DMS 273 (cell line): Measurements from ENCODE around the gene PZP.
"Not testable (repeated sequence)": the region's sequence is repeated elsewhere in the genome, so short reads cannot be mapped to it uniquely, and the experiment has no call there.

Source experiments
- DNase-seq: peaks from one replicate; lab custom pipeline; 2025; ENCODE audit not compliant: unreplicated experiment; lab: John Stamatoyannopoulos, UW

PZP gene

GRCh38 chr12:9208229-9208628 lies at the start of gene PZP:
TSS of gene PZP (minus strand) at chr12:9208395. CDS start at chr12:9208341, 54 bp downstream.
- no peak for DNase-seq

GRCh38 chr12:9256758-9257405 lies 48.7 kb upstream of the PZP start:
- no peak for DNase-seq

- DNase-seq: no peak
Observed at GRCh38 chr12:9256341-9256740, 48.1 kb upstream of the PZP start.

- no peak for DNase-seq
Observed at GRCh38 chr12:9255837-9256236, 47.6 kb upstream of the PZP start.

GRCh38 chr12:9253464-9253863 lies 45.3 kb upstream of the PZP start:
- DNase-seq: no peak

- DNase-seq: not testable (repeated sequence)
Observed at GRCh38 chr12:9252791-9253190, 44.6 kb upstream of the PZP start.

GRCh38 chr12:9252256-9252655 lies 44.1 kb upstream of the PZP start:
- DNase-seq: no peak

- DNase-seq: no peak
Observed at GRCh38 chr12:9248435-9248834, 40.2 kb upstream of the PZP start.

- DNase-seq: no peak
Observed at GRCh38 chr12:9244894-9245293, 36.7 kb upstream of the PZP start.

GRCh38 chr12:9243999-9244649 lies 35.9 kb upstream of the PZP start:
- DNase-seq: no peak

GRCh38 chr12:9241301-9241700 lies 33.1 kb upstream of the PZP start:
- DNase-seq: no peak

GRCh38 chr12:9240776-9241175 lies 32.6 kb upstream of the PZP start:
- DNase-seq: no peak

GRCh38 chr12:9240004-9240635 lies 31.9 kb upstream of the PZP start:
- DNase-seq: not testable (repeated sequence)

GRCh38 chr12:9237286-9237685 lies 29.1 kb upstream of the PZP start:
- no peak for DNase-seq

GRCh38 chr12:9235519-9235918 lies 27.3 kb upstream of the PZP start:
- DNase-seq: no peak

GRCh38 chr12:9227950-9228349 lies 19.8 kb upstream of the PZP start:
- DNase-seq: no peak

- no peak for DNase-seq
Observed at GRCh38 chr12:9223830-9224229, 15.6 kb upstream of the PZP start.

- peak; percentile 29 for DNase-seq
Observed at GRCh38 chr12:9221483-9221882, 13.3 kb upstream of the PZP start.

GRCh38 chr12:9221011-9221410 lies 12.8 kb upstream of the PZP start:
- DNase-seq: not testable (repeated sequence)

- DNase-seq: no peak
Observed at GRCh38 chr12:9214534-9214933, 6.3 kb upstream of the PZP start.

- DNase-seq: no peak
Observed at GRCh38 chr12:9211687-9212086, 3.5 kb upstream of the PZP start.

- no peak for DNase-seq
Observed at GRCh38 chr12:9204380-9204779, 3.8 kb downstream of the PZP start.
